B cell (primary cell): ENCODE data around the gene NPIPA7.
"Not testable (repeated sequence)": the region's sequence is repeated elsewhere in the genome, so short reads cannot be mapped to it uniquely, and the experiment has no call there.

Source experiments
- EZH2 ChIP-seq: IDR thresholded peaks from 2 replicates; pipeline ENCODE4 v1.6.1; 2012; ENCODE audit warnings: borderline replicate concordance, low read depth, mild to moderate bottlenecking, moderate library complexity, low read length; ENCODE audit not compliant: insufficient read depth, poor library complexity, severe bottlenecking
- TF ChIP-seq, protein P1 (sequence below): fragments of 200-600 bp; IDR thresholded peaks from one replicate; pipeline ENCODE4 v1.8.0; 2022; ENCODE audit warnings: antibody characterized with exemption, mild to moderate bottlenecking

- TF ChIP-seq, protein P1, sequence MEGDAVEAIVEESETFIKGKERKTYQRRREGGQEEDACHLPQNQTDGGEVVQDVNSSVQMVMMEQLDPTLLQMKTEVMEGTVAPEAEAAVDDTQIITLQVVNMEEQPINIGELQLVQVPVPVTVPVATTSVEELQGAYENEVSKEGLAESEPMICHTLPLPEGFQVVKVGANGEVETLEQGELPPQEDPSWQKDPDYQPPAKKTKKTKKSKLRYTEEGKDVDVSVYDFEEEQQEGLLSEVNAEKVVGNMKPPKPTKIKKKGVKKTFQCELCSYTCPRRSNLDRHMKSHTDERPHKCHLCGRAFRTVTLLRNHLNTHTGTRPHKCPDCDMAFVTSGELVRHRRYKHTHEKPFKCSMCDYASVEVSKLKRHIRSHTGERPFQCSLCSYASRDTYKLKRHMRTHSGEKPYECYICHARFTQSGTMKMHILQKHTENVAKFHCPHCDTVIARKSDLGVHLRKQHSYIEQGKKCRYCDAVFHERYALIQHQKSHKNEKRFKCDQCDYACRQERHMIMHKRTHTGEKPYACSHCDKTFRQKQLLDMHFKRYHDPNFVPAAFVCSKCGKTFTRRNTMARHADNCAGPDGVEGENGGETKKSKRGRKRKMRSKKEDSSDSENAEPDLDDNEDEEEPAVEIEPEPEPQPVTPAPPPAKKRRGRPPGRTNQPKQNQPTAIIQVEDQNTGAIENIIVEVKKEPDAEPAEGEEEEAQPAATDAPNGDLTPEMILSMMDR = not testable (repeated sequence)
- not testable (repeated sequence) for TF ChIP-seq EZH2
These were observed 20.7 kb downstream of the NPIPA7 start for GRCh38 chr16:16399685-16400084.
